HEK293 (cell line): ENCODE measurements around the gene ZNF527.

Experiments
- CTCF ChIA-PET: fragments of 350-600 bp; formaldehyde crosslinking; extraction: SDS; loops from one replicate; lab custom pipeline; 2021; ENCODE audit warnings: antibody characterized with exemption; lab: Yijun Ruan, JAX
- POLR2A ChIA-PET: fragments of 300-600 bp; formaldehyde crosslinking; extraction: SDS; loops from one replicate; lab custom pipeline; 2020; ENCODE audit warnings: antibody characterized with exemption, inconsistent platforms; lab: Yijun Ruan, JAX
- H3K27ac ChIP-seq: fragments of 200-500 bp; sonication (Bioruptor generic); 2 replicates; pipeline ENCODE4 v1.5.1; 2014; ENCODE audit warnings: low read depth, low read length, control low read depth, inconsistent platforms; ENCODE audit errors: extremely low read depth
- H3K36me3 ChIP-seq, 2 experiments: fragments of 200-500 bp in 1 of 2; sonication (Bioruptor generic) in 1 of 2; 1 replicate in 1 of 2; 2 replicates in 1 of 2; pipeline ENCODE4 v1.5.1; 2014 to 2017; ENCODE audit warnings: inconsistent platforms in 2 of 2, low read length in 2 of 2; ENCODE audit not compliant: control insufficient read depth in 2 of 2, insufficient read depth in 1 of 2
- H3K4me1 ChIP-seq: fragments of 200-500 bp; sonication (Bioruptor generic); 2 replicates; pipeline ENCODE4 v1.5.1; 2014; ENCODE audit warnings: mild to moderate bottlenecking, low read length, inconsistent platforms; ENCODE audit not compliant: control insufficient read depth, insufficient read depth
- H3K4me3 ChIP-seq: 2 replicates; pipeline ENCODE4 v1.5.1; 2011; ENCODE audit warnings: low read depth, mild to moderate bottlenecking, control low read depth, low read length, moderate library complexity
- H3K9me3 ChIP-seq: fragments of 200-500 bp; sonication (Bioruptor generic); 2 replicates; pipeline ENCODE4 v1.5.1; 2014; ENCODE audit warnings: low read depth, low read length, inconsistent platforms; ENCODE audit not compliant: control insufficient read depth, insufficient read depth
- EGR2 ChIP-seq: fragments of 450-650 bp; formaldehyde crosslinking; IDR thresholded peaks from 2 replicates; pipeline ENCODE4 v1.5.1; 2016; ENCODE audit warnings: low read depth, missing biosample characterization, missing genetic modification characterization
- GLI2 ChIP-seq: fragments of 450-650 bp; formaldehyde crosslinking; IDR thresholded peaks from 2 replicates; pipeline ENCODE4; 2017; ENCODE audit warnings: missing biosample characterization, missing genetic modification characterization, low read depth, borderline replicate concordance
- GLI4 ChIP-seq: fragments of 450-650 bp; formaldehyde crosslinking; IDR thresholded peaks from 2 replicates; pipeline ENCODE4 v1.5.1; 2016; ENCODE audit warnings: missing biosample characterization, missing genetic modification characterization
- RBAK ChIP-seq: fragments of 450-650 bp; formaldehyde crosslinking; IDR thresholded peaks from 2 replicates; pipeline ENCODE4 v1.5.1; 2016; ENCODE audit warnings: missing biosample characterization, missing genetic modification characterization
- SCRT1 ChIP-seq: fragments of 450-650 bp; formaldehyde crosslinking; IDR thresholded peaks from 2 replicates; pipeline ENCODE4 v1.5.1; 2016; ENCODE audit warnings: missing biosample characterization, missing genetic modification characterization, borderline replicate concordance
- SETDB1 ChIP-seq: IDR thresholded peaks from one replicate; pipeline ENCODE4 v1.6.1; 2017; ENCODE audit warnings: mild to moderate bottlenecking, low read length, moderate library complexity, mixed read lengths; ENCODE audit not compliant: insufficient read length
- TCF7L2 ChIP-seq: IDR thresholded peaks from 2 replicates; pipeline ENCODE4 v1.6.1; 2011; ENCODE audit warnings: low read depth, mild to moderate bottlenecking, inconsistent platforms, low read length, moderate library complexity, borderline replicate concordance
- TRIM28 ChIP-seq: IDR thresholded peaks from 2 replicates; pipeline ENCODE4 v1.6.1; 2011; ENCODE audit warnings: low read length, control low read depth, borderline replicate concordance
- ZFP37 ChIP-seq: fragments of 450-650 bp; formaldehyde crosslinking; IDR thresholded peaks from 2 replicates; pipeline ENCODE4 v1.5.1; 2016; ENCODE audit warnings: missing biosample characterization, missing genetic modification characterization
- ZNF16 ChIP-seq: fragments of 450-650 bp; formaldehyde crosslinking; IDR thresholded peaks from 2 replicates; pipeline ENCODE4 v1.5.1; 2016; ENCODE audit warnings: low read depth, missing biosample characterization, missing genetic modification characterization
- ZNF184 ChIP-seq: fragments of 450-650 bp; IDR thresholded peaks from 2 replicates; pipeline ENCODE4 v1.5.1; 2018; ENCODE audit warnings: missing biosample characterization, mild to moderate bottlenecking, missing genetic modification characterization
- ZNF202 ChIP-seq: fragments of 450-650 bp; formaldehyde crosslinking; IDR thresholded peaks from 2 replicates; pipeline ENCODE4 v1.5.1; 2016; ENCODE audit warnings: missing biosample characterization, missing genetic modification characterization, borderline replicate concordance
- ZNF24 ChIP-seq: fragments of 450-650 bp; formaldehyde crosslinking; IDR thresholded peaks from 2 replicates; pipeline ENCODE4 v1.5.1; 2016; ENCODE audit warnings: missing biosample characterization, missing genetic modification characterization
- ZNF274 ChIP-seq, 2 experiments: fragments of 200-500 bp in 1 of 2; fragments of 450-650 bp in 1 of 2; sonication (Bioruptor generic) in 1 of 2; formaldehyde crosslinking in 1 of 2; IDR thresholded peaks; 2 replicates each; pipeline versions ENCODE4 v1.5.1 to v1.6.1; 2014 to 2016; ENCODE audit warnings: borderline replicate concordance in 1 of 2, inconsistent platforms in 1 of 2, low read length in 1 of 2, missing biosample characterization in 1 of 2, missing genetic modification characterization in 1 of 2
- ZNF350 ChIP-seq: fragments of 450-650 bp; formaldehyde crosslinking; IDR thresholded peaks from 2 replicates; pipeline ENCODE4 v1.5.0; 2017; ENCODE audit warnings: missing biosample characterization, mild to moderate bottlenecking, missing genetic modification characterization
- ZNF391 ChIP-seq: fragments of 450-650 bp; formaldehyde crosslinking; IDR thresholded peaks from 2 replicates; pipeline ENCODE4 v1.5.1; 2016; ENCODE audit warnings: low read depth, missing biosample characterization, missing genetic modification characterization, borderline replicate concordance
- ZNF488 ChIP-seq: fragments of 450-650 bp; formaldehyde crosslinking; IDR thresholded peaks from 2 replicates; pipeline ENCODE4 v1.5.1; 2016; ENCODE audit warnings: missing biosample characterization, missing genetic modification characterization
- ZNF585B ChIP-seq: fragments of 450-650 bp; formaldehyde crosslinking; IDR thresholded peaks from 2 replicates; pipeline ENCODE4 v1.5.1; 2016; ENCODE audit warnings: missing biosample characterization, missing genetic modification characterization
- ZNF670 ChIP-seq: fragments of 450-650 bp; formaldehyde crosslinking; IDR thresholded peaks from 2 replicates; pipeline ENCODE4 v1.5.1; 2016; ENCODE audit warnings: missing biosample characterization, missing genetic modification characterization, low read depth
- TF ChIP-seq, protein P1 (sequence below): fragments of 450-650 bp; formaldehyde crosslinking; IDR thresholded peaks from 2 replicates; pipeline ENCODE4 v1.5.1; 2016; ENCODE audit warnings: missing biosample characterization, missing genetic modification characterization
- TF ChIP-seq, protein P2 (sequence below): fragments of 450-650 bp; formaldehyde crosslinking; conservative IDR thresholded peaks from 2 replicates; pipeline ENCODE4 v1.5.1; 2016; ENCODE audit warnings: low read depth, missing biosample characterization, missing genetic modification characterization
- TF ChIP-seq, protein P3 (sequence below): fragments of 450-650 bp; formaldehyde crosslinking; IDR thresholded peaks from 2 replicates; pipeline ENCODE4 v1.5.1; 2016; ENCODE audit warnings: missing biosample characterization, missing genetic modification characterization
- TF ChIP-seq, protein P4 (sequence below): sonication (generic); formaldehyde crosslinking; IDR thresholded peaks from 2 replicates; pipeline ENCODE4 v1.8.1; 2022; ENCODE audit warnings: mild to moderate bottlenecking, moderate library complexity, missing genetic modification reagents
- TF ChIP-seq, protein P5 (sequence below): fragments of 450-650 bp; formaldehyde crosslinking; IDR thresholded peaks from 2 replicates; pipeline ENCODE4 v1.5.1; 2016; ENCODE audit warnings: missing biosample characterization, missing genetic modification characterization
- TF ChIP-seq, protein P6 (sequence below): fragments of 450-650 bp; formaldehyde crosslinking; IDR thresholded peaks from 2 replicates; pipeline ENCODE4 v1.5.1; 2016; ENCODE audit warnings: missing biosample characterization, missing genetic modification characterization

The ZNF527 gene

DNA sequence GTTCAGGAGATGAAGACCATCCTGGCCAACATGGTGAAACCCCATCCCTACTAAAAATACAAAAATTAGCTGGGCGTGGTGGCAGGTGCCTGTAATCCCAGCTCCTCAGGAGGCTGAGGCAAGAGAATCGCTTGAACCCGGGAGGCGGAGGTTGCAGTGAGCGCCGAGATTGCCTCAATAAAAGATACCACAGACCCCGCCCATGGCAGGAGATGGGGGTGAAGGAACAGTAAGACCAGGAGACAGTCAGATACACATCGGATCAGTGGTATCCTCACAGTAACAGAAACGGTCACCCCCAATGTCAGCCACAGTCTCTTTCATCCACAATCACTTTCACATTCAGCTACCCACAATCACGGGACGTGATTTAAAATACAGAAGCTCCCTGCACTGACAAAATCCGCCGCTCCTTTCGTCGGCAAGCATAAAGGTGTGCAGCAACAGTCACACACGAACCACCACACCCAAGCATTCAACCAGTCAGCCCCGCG lies 466 bp upstream of the ZNF527 start (continued):
- TF ChIP-seq ZFP37 (peak; percentile 78; the same call in 1 of the 2 replicates), ZNF391 (tag by site-specific recombination) (peak; percentile 77)

DNA sequence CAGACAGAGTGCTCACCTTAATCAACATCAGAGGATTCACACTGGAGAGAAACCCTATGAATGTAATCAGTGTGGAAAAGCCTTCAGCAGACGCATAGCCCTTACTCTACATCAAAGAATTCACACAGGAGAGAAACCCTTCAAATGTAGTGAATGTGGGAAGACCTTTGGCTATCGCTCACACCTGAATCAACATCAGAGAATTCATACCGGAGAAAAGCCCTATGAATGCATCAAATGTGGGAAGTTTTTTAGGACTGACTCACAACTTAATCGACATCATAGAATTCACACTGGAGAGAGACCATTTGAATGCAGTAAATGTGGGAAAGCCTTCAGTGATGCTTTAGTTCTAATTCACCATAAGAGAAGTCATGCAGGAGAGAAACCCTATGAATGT lies 18.3 kb downstream of the ZNF527 start:
- Histone ChIP-seq H3K36me3 (peaks cover 53 to 58% of the 10 kb centered on the region in 2 experiments), H3K9me3 (peaks cover 56% of the 10 kb centered on the region), H3K4me1 (no peaks in the 10 kb centered on the region), H3K4me3 (no peak overlapping the region), H3K27ac (no peak overlapping the region)
- CTCF ChIA-PET, result no interaction called here
- POLR2A ChIA-PET, result no interaction called here
- TF ChIP-seq EGR2 (tag by site-specific recombination) (no peak), GLI4 (tag by site-specific recombination) (no peak), ZNF670 (tag by site-specific recombination) (no peak), ZNF350 (tag by site-specific recombination) (0 out of 2 replicates have a peak, but pooled peaks have one; percentile 43), ZNF16 (tag by site-specific recombination) (no peak), ZNF488 (tag by site-specific recombination) (no peak), SCRT1 (tag by site-specific recombination) (no peak), SETDB1 (peak; percentile 92), RBAK (no peak), ZNF274 (IDR thresholded peaks at IDR 0.05; ENCODE audit: low read length) (peak; percentile 89), ZNF274 (tag by site-specific recombination; IDR thresholded peaks at IDR 0.05; ENCODE audit: borderline replicate concordance) (peak; percentile 96), ZNF202 (no peak), TRIM28 (peak; percentile 90), ZNF184 (no peak), TCF7L2 (no peak), ZNF585B (no peak), GLI2 (tag by site-specific recombination) (no peak), ZNF24 (no peak)
- TF ChIP-seq, protein P1, sequence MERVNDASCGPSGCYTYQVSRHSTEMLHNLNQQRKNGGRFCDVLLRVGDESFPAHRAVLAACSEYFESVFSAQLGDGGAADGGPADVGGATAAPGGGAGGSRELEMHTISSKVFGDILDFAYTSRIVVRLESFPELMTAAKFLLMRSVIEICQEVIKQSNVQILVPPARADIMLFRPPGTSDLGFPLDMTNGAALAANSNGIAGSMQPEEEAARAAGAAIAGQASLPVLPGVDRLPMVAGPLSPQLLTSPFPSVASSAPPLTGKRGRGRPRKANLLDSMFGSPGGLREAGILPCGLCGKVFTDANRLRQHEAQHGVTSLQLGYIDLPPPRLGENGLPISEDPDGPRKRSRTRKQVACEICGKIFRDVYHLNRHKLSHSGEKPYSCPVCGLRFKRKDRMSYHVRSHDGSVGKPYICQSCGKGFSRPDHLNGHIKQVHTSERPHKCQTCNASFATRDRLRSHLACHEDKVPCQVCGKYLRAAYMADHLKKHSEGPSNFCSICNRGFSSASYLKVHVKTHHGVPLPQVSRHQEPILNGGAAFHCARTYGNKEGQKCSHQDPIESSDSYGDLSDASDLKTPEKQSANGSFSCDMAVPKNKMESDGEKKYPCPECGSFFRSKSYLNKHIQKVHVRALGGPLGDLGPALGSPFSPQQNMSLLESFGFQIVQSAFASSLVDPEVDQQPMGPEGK (tag by site-specific recombination), result no peak
- TF ChIP-seq, protein P2, sequence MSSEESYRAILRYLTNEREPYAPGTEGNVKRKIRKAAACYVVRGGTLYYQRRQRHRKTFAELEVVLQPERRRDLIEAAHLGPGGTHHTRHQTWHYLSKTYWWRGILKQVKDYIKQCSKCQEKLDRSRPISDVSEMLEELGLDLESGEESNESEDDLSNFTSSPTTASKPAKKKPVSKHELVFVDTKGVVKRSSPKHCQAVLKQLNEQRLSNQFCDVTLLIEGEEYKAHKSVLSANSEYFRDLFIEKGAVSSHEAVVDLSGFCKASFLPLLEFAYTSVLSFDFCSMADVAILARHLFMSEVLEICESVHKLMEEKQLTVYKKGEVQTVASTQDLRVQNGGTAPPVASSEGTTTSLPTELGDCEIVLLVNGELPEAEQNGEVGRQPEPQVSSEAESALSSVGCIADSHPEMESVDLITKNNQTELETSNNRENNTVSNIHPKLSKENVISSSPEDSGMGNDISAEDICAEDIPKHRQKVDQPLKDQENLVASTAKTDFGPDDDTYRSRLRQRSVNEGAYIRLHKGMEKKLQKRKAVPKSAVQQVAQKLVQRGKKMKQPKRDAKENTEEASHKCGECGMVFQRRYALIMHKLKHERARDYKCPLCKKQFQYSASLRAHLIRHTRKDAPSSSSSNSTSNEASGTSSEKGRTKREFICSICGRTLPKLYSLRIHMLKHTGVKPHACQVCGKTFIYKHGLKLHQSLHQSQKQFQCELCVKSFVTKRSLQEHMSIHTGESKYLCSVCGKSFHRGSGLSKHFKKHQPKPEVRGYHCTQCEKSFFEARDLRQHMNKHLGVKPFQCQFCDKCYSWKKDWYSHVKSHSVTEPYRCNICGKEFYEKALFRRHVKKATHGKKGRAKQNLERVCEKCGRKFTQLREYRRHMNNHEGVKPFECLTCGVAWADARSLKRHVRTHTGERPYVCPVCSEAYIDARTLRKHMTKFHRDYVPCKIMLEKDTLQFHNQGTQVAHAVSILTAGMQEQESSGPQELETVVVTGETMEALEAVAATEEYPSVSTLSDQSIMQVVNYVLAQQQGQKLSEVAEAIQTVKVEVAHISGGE, result no peak
- TF ChIP-seq, protein P3, sequence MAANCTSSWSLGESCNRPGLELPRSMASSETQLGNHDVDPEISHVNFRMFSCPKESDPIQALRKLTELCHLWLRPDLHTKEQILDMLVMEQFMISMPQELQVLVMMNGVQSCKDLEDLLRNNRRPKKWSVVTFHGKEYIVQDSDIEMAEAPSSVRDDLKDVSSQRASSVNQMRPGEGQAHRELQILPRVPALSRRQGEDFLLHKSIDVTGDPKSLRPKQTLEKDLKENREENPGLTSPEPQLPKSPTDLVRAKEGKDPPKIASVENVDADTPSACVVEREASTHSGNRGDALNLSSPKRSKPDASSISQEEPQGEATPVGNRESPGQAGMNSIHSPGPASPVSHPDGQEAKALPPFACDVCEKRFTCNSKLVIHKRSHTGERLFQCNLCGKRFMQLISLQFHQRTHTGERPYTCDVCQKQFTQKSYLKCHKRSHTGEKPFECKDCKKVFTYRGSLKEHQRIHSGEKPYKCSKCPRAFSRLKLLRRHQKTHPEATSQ (tag by site-specific recombination), result no peak
- TF ChIP-seq, protein P4, sequence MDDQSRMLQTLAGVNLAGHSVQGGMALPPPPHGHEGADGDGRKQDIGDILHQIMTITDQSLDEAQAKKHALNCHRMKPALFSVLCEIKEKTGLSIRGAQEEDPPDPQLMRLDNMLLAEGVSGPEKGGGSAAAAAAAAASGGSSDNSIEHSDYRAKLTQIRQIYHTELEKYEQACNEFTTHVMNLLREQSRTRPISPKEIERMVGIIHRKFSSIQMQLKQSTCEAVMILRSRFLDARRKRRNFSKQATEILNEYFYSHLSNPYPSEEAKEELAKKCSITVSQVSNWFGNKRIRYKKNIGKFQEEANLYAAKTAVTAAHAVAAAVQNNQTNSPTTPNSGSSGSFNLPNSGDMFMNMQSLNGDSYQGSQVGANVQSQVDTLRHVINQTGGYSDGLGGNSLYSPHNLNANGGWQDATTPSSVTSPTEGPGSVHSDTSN, result no peak
- TF ChIP-seq, protein P5, sequence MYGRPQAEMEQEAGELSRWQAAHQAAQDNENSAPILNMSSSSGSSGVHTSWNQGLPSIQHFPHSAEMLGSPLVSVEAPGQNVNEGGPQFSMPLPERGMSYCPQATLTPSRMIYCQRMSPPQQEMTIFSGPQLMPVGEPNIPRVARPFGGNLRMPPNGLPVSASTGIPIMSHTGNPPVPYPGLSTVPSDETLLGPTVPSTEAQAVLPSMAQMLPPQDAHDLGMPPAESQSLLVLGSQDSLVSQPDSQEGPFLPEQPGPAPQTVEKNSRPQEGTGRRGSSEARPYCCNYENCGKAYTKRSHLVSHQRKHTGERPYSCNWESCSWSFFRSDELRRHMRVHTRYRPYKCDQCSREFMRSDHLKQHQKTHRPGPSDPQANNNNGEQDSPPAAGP (tag by site-specific recombination), result no peak
- TF ChIP-seq, protein P6, sequence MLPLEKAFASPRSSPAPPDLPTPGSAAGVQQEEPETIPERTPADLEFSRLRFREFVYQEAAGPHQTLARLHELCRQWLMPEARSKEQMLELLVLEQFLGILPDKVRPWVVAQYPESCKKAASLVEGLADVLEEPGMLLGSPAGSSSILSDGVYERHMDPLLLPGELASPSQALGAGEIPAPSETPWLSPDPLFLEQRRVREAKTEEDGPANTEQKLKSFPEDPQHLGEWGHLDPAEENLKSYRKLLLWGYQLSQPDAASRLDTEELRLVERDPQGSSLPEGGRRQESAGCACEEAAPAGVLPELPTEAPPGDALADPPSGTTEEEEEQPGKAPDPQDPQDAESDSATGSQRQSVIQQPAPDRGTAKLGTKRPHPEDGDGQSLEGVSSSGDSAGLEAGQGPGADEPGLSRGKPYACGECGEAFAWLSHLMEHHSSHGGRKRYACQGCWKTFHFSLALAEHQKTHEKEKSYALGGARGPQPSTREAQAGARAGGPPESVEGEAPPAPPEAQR (tag by site-specific recombination), result no peak
